PFSK-1 (cell line): ENCODE data around the gene RERE.

Experiments used
- POLR2AphosphoS5 ChIP-seq: IDR thresholded peaks from 2 replicates; pipeline ENCODE4 v1.6.1; 2012; ENCODE audit warnings: low read depth, mild to moderate bottlenecking, control low read depth, low read length, moderate library complexity
- REST ChIP-seq, 2 experiments: IDR thresholded peaks; 2 replicates each; pipeline versions ENCODE4 v1.6.1 to v1.8.0; 2011 to 2012; ENCODE audit warnings: low read depth in 2 of 2, low read length in 2 of 2, control low read depth in 1 of 2, inconsistent platforms in 1 of 2, mild to moderate bottlenecking in 1 of 2, moderate library complexity in 1 of 2; ENCODE audit not compliant: insufficient read depth in 1 of 2
- SIN3A ChIP-seq: IDR thresholded peaks from 2 replicates; pipeline ENCODE4 v1.6.1; 2012; ENCODE audit warnings: mild to moderate bottlenecking, low read length, moderate library complexity, borderline replicate concordance; ENCODE audit not compliant: insufficient read depth
- TAF1 ChIP-seq: IDR thresholded peaks from 2 replicates; pipeline ENCODE4 v1.6.1; 2012; ENCODE audit warnings: low read length, control low read depth, borderline replicate concordance; ENCODE audit not compliant: insufficient read depth

- TF ChIP-seq REST (IDR thresholded peaks at IDR 0.05; ENCODE audit: insufficient read depth in 1 of 2, low read depth in 2 of 2, low read length in 2 of 2) = no peak
- no peak for TF ChIP-seq TAF1
- TF ChIP-seq SIN3A = no peak
- no peak for TF ChIP-seq POLR2AphosphoS5
Observed at GRCh38 chr1:8754993-8755392, 62.4 kb downstream of the RERE start.
